ENCODE results near the gene PDZD8. TPM values are rescaled to one million over a fixed set of nuclear protein-coding genes. Genes with fewer than 3 reads are reported as not detected.

The PDZD8 gene
- total and polyA plus RNA-seq, 2 donors (not counting 1 experiment from before 2014, with no cell fraction given): 15.4 to 34.6 TPM

- H4K20me1 ChIP-seq (ENCODE audit: control insufficient read depth, extremely low read depth, insufficient read depth, low read length): no peaks in the 10 kb centered on the region
- H3K36me3 ChIP-seq (ENCODE audit: control insufficient read depth, insufficient read depth, low read length): no peaks in the 10 kb centered on the region
- H3K4me3 ChIP-seq (replicated peaks in 1 of 4; ENCODE audit: control extremely low read depth in 1 of 4, insufficient read depth in 1 of 4, low read depth in 3 of 4, low read length in 4 of 4): no peak overlapping the region
- H3K4me1 ChIP-seq (ENCODE audit: control insufficient read depth, extremely low read depth, insufficient read depth, low read length): no peaks in the 10 kb centered on the region
- no peak overlapping the region for H2AFZ ChIP-seq (ENCODE audit: low read length)
- no peak for DNase-seq (ENCODE audit: low read depth in 2 of 2)
- no peaks in the 10 kb centered on the region for H3K9me3 ChIP-seq (ENCODE audit: control insufficient read depth, insufficient read depth, low read depth, low read length)
- TF ChIP-seq EZH2 (IDR thresholded peaks at IDR 0.05; ENCODE audit: low read length, missing control alignments) (no peak), CTCF (conservative IDR thresholded peaks at IDR 0.05 in 1 of 2, IDR thresholded peaks at IDR 0.05 in 1 of 2; ENCODE audit: low read depth in 1 of 2, low read length in 2 of 2) (no peak)
- H3K4me2 ChIP-seq (ENCODE audit: extremely low read depth, insufficient read depth, low read length): no peak overlapping the region
- H3K79me2 ChIP-seq (ENCODE audit: control insufficient read depth, insufficient read depth, low read length): no peaks in the 10 kb centered on the region
- no peak overlapping the region for H3K9ac ChIP-seq (ENCODE audit: insufficient read depth, low read length)
- no peaks in the 10 kb centered on the region for H3K27me3 ChIP-seq (ENCODE audit: control insufficient read depth, insufficient read depth, low read length)
- no peak overlapping the region for H3K27ac ChIP-seq (ENCODE audit: insufficient read depth, low read length)
These were observed 48.0 kb downstream of the PDZD8 start for GRCh38 chr10:117327262-117327661.

- no peak for TF ChIP-seq CTCF (conservative IDR thresholded peaks at IDR 0.05 in 1 of 2, IDR thresholded peaks at IDR 0.05 in 1 of 2; ENCODE audit: low read depth in 1 of 2, low read length in 2 of 2)
- TF ChIP-seq EZH2 (IDR thresholded peaks at IDR 0.05; ENCODE audit: low read length, missing control alignments): no peak
- Histone ChIP-seq H3K4me3 (replicated peaks in 1 of 4; ENCODE audit: control extremely low read depth in 1 of 4, insufficient read depth in 1 of 4, low read depth in 3 of 4, low read length in 4 of 4) (no peak overlapping the region), H3K27me3 (ENCODE audit: control insufficient read depth, insufficient read depth, low read length) (no peaks in the 10 kb centered on the region), H4K20me1 (ENCODE audit: control insufficient read depth, extremely low read depth, insufficient read depth, low read length) (no peaks in the 10 kb centered on the region), H3K27ac (ENCODE audit: insufficient read depth, low read length) (no peak overlapping the region), H2AFZ (ENCODE audit: low read length) (no peak overlapping the region), H3K9ac (ENCODE audit: insufficient read depth, low read length) (no peak overlapping the region), H3K79me2 (ENCODE audit: control insufficient read depth, insufficient read depth, low read length) (no peaks in the 10 kb centered on the region), H3K4me2 (ENCODE audit: extremely low read depth, insufficient read depth, low read length) (no peak overlapping the region), H3K9me3 (ENCODE audit: control insufficient read depth, insufficient read depth, low read depth, low read length) (no peaks in the 10 kb centered on the region), H3K4me1 (ENCODE audit: control insufficient read depth, extremely low read depth, insufficient read depth, low read length) (no peaks in the 10 kb centered on the region), H3K36me3 (ENCODE audit: control insufficient read depth, insufficient read depth, low read length) (no peaks in the 10 kb centered on the region)
- no peak for DNase-seq (ENCODE audit: low read depth in 2 of 2)
These were observed 50.9 kb downstream of the PDZD8 start for GRCh38 chr10:117324367-117324766.

GRCh38 chr10:117322260-117322659 lies 53.0 kb downstream of the PDZD8 start:
- Histone ChIP-seq H4K20me1 (ENCODE audit: control insufficient read depth, extremely low read depth, insufficient read depth, low read length) (no peaks in the 10 kb centered on the region), H3K4me1 (ENCODE audit: control insufficient read depth, extremely low read depth, insufficient read depth, low read length) (no peaks in the 10 kb centered on the region), H3K79me2 (ENCODE audit: control insufficient read depth, insufficient read depth, low read length) (no peaks in the 10 kb centered on the region), H3K4me3 (replicated peaks in 1 of 4; ENCODE audit: control extremely low read depth in 1 of 4, insufficient read depth in 1 of 4, low read depth in 3 of 4, low read length in 4 of 4) (no peak overlapping the region), H3K9me3 (ENCODE audit: control insufficient read depth, insufficient read depth, low read depth, low read length) (no peaks in the 10 kb centered on the region), H3K9ac (ENCODE audit: insufficient read depth, low read length) (no peak overlapping the region), H3K27me3 (ENCODE audit: control insufficient read depth, insufficient read depth, low read length) (no peaks in the 10 kb centered on the region), H3K36me3 (ENCODE audit: control insufficient read depth, insufficient read depth, low read length) (no peaks in the 10 kb centered on the region), H3K27ac (ENCODE audit: insufficient read depth, low read length) (no peak overlapping the region), H3K4me2 (ENCODE audit: extremely low read depth, insufficient read depth, low read length) (no peak overlapping the region), H2AFZ (ENCODE audit: low read length) (no peak overlapping the region)
- peak in 1 of 2 donors; percentile 32 for DNase-seq (ENCODE audit: low read depth in 2 of 2)
- no peak for TF ChIP-seq CTCF (conservative IDR thresholded peaks at IDR 0.05 in 1 of 2, IDR thresholded peaks at IDR 0.05 in 1 of 2; ENCODE audit: low read depth in 1 of 2, low read length in 2 of 2)
- no peak for TF ChIP-seq EZH2 (IDR thresholded peaks at IDR 0.05; ENCODE audit: low read length, missing control alignments)

Data from fibroblast of lung (primary cell).